GM12874 (cell line): ENCODE measurements around the gene TLCD3A.

Source experiments
- TF ChIP-seq, protein P1 (sequence below): IDR thresholded peaks from 2 replicates; pipeline ENCODE4 v1.5.1; 2011; ENCODE audit warnings: low read depth, mild to moderate bottlenecking, control low read depth, low read length, moderate library complexity; ENCODE audit not compliant: insufficient read depth

TLCD3A gene

DNA sequence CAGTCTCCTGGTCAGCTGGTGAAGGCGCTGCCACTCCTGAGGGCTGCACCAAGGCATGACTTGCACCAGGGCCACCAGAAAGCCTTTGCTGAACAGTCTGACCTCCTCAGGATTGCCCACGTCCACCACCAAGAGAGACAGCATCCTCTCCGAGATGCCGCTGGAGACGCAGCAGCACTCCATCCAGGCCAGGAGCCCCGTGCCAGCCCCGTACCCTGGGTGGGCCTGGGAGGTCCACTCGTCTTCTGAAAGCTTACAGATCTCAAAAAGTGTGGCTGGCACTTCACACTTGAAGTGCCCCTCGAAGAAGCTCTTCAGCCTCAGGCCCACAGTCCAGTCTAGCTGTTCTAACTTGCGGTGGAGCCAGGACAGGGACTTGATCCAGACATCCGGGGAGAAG, 13.0 kb downstream of the TLCD3A start:
- TF ChIP-seq, protein P1, sequence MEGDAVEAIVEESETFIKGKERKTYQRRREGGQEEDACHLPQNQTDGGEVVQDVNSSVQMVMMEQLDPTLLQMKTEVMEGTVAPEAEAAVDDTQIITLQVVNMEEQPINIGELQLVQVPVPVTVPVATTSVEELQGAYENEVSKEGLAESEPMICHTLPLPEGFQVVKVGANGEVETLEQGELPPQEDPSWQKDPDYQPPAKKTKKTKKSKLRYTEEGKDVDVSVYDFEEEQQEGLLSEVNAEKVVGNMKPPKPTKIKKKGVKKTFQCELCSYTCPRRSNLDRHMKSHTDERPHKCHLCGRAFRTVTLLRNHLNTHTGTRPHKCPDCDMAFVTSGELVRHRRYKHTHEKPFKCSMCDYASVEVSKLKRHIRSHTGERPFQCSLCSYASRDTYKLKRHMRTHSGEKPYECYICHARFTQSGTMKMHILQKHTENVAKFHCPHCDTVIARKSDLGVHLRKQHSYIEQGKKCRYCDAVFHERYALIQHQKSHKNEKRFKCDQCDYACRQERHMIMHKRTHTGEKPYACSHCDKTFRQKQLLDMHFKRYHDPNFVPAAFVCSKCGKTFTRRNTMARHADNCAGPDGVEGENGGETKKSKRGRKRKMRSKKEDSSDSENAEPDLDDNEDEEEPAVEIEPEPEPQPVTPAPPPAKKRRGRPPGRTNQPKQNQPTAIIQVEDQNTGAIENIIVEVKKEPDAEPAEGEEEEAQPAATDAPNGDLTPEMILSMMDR: no peak

DNA sequence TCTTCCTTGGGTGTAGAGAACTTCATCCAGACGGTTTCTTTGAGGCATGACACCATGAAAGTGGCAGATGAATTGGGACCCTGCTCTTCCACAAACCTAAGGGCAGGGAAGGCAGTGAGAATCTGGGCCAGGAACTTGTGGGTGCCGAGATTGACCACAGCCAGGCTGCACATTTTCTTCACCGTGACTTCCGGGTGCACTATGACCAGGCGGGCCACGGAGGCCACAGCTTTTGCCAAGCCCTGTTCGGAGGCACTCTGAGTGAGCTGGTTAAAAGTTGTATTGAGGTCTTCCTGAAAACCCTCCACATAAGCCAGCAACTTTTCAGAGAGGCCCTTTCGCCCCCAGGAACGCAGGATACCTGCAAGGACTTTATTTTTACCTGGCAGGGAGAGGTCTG, 13.8 kb downstream of the TLCD3A start:
- TF ChIP-seq, protein P1: no peak

DNA sequence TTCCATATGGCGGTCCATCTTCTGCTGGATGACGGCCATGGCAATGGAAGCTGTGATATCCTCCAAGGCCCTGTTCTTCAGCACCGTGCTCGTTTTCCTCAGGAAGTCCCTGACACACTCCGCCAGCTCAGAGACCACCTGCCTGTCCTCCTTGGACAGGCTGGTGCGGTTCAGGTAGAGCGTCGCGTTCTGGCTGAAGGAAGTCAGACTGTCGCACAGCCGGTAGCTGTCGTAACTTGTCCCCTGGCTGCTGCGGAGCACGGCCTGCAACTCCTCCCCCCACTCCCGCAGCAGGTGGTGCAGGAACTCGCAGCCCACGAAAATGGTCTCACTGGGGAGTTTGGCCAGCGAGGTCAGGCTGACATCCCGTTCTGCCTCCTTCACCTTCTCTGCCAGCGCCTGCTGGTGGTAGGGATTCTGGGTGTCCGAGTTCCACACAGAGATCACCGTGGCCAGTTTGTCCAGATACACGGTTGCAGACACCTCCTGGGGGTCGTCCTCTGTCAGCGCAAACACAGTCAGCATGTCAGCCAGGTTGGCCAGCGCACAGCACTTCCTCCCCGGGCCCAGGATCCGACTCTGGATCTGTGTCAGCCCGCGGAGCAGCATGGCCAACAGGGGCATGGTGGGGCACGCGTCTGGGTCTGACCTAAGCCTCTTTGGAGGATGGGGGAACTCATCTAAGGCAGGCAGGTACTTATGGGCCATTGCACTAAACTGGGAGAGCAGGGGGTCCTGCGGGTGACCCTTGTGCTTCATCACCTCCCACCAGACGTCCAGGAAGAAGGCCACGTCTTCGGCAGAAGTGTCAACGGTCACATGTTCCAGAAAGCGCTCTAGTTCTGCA, 14.6 kb downstream of the TLCD3A start:
- TF ChIP-seq, protein P1: no peak

DNA sequence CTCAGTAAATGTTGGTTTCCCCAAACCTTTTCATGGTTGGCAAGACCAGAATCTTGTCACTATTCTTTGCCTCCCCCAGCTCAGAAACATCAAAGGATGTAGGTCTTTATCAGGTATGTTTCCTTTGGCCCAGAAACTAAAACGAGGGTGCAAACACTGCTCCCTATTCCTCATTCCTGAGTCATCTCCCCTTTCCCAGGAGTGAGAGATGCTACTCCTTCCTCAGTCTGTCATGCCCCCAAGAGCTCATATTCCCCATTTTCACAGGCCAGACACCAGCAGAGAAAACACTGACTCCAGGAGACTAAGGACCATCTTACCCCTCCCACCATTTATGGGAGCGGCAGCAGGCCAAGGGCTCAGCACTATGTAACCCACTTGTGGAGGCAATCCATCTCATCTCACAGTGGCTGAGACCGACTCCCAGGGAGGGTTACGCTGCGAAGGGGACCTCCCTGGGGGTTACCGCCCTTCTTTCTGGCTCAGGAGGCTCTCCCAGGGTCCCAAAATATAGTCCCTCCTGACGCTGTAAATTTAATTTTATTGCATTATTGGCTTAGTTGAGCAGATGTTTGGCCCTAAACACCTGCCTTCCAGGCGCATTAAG, 18.1 kb downstream of the TLCD3A start:
- TF ChIP-seq, protein P1: no peak

DNA sequence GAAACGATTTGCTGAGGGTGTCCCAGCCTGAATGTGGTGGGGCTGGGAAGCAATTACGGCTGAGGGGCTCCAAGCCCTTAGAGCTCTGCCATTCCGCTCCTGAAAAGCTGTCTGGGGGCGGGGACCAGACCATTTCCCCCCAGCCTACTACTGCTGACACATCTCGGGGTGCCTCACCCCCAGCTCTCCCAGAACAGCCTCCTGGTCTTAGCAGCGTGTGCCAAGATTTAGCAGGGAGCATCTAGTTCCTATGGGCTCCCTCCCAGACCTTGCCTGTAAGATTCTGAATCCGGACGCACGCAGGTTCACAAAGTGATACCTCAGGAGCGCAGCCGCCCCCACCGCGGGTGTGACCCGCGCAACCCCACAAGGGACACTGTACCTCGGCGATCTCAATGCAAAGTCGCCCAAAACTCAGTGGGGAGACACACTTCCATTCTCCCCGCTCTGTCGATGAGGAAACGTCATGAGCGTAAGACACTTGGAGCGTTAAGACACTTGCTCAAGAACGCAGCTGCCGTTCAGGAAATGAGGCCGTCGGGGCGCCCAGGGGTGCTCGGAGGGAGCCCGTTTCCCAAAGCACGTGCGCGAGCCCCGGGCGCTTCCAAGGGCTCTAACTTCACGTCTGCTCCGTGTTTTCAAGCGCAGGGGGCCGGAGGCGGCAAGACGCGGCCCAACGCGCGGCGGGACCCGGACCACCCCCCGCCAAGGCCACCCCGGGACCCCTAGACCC, 19.0 kb downstream of the TLCD3A start:
- TF ChIP-seq, protein P1: no peak

DNA sequence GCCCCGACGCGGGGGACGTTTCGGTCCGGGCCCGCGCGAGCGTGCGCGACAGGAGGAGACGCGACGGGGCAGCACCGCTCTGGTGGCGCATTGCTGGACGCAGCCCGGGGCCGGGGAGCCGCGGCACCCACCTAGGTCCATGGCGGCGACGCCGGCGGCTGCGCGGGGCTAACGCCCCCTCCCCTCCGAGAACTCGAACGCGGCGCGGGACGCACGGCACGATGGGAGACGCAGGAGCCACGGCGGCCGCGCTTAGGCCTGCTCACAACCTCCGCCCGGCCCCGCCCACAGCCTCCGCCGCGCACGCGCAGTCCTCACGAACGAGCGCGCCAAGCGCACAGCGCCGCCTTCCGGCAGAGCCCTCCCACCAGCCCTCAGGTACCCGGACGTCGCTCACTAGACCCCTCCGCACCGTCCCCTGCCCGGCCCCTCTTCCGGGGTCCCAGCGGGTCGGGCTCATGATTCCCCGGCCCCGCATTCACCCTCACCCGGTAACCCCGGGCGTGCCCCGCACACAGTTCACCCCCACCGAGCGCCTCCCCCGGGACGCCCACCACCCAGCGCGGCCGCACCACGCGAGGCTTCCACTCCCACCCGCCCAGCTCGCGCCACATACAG, 19.7 kb downstream of the TLCD3A start, which contains the start of gene GEMIN4:
Gene GEMIN4 (minus strand): TSS at position 263 of the 618 bp plus-strand sequence. CDS start 122 bp downstream, at position 141.
- TF ChIP-seq, protein P1: peak; percentile 100

DNA sequence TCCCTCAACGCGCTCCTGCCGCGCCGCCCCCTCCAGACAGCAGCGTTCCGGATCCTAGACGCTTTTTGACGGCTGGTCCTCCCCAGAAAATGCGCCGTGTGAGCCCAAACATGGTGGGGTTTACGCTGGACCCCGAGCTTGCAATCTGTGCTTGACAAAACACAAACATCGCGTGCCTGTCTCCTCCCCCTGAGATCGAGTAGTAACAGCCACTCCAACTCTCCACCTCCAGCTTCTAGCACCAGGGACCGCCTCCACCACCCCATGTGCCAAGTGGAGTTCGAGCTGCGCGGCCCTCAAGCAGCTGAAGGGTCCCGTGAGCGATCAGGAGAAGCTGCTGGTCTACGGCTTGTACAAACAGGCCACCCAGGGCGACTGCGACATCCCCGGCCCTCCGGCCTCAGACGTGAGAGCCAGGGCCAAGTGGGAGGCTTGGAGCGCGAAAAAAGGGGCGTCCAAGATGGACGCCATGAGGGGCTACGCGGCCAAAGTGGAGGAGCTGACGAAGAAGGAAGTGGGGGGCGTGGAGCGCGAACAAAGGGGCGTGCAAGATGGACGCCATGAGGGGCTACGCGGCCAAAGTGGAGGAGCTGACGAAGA, 20.3 kb downstream of the TLCD3A start:
- TF ChIP-seq, protein P1: no peak
